CD14-positive monocyte (primary cell): ENCODE results near the gene PRRC2B. TPM values are rescaled to one million over a fixed set of nuclear protein-coding genes. Genes with fewer than 3 reads are reported as not detected.
A peak's percentile ranks its signal among the peaks of the same experiment; 100 is the strongest.
"Not testable (repeated sequence)": the region's sequence is repeated elsewhere in the genome, so short reads cannot be mapped to it uniquely, and the experiment has no call there.

Experiments
- DNase-seq, 3 donors: peaks; one replicate each; pipeline ENCODE4 v3.0.0-alpha.2; 2011 to 2022
- H2AFZ ChIP-seq: 2 replicates; pipeline ENCODE4 v1.6.0; 2012; ENCODE audit warnings: mild to moderate bottlenecking, low read depth, low read length, inconsistent platforms; ENCODE audit not compliant: insufficient read depth, poor library complexity, severe bottlenecking
- H3K27ac ChIP-seq, 2 donors: 1 replicate in 1 of 2; 2 replicates in 1 of 2; pipeline ENCODE4 v1.5.1; 2012 to 2013; ENCODE audit warnings: low read length in 2 of 2, control low read depth in 1 of 2, inconsistent platforms in 1 of 2, low read depth in 1 of 2, mild to moderate bottlenecking in 1 of 2
- H3K27me3 ChIP-seq, 2 donors: one replicate each; pipeline versions ENCODE4 v1.6.0 to v1.6.1; 2011 to 2013; ENCODE audit warnings: low read length in 2 of 2; ENCODE audit not compliant: control insufficient read depth in 2 of 2, insufficient read depth in 2 of 2
- H3K36me3 ChIP-seq, 2 donors: replicated peaks in 1 of 2; 1 replicate in 1 of 2; 2 replicates in 1 of 2; pipeline versions ENCODE4 v1.5.1 to v1.6.1; 2012 to 2013; ENCODE audit warnings: low read length in 2 of 2, control low read depth in 1 of 2, inconsistent platforms in 1 of 2, mild to moderate bottlenecking in 1 of 2; ENCODE audit not compliant: insufficient read depth in 2 of 2, control insufficient read depth in 1 of 2
- H3K4me1 ChIP-seq, 2 donors: 1 replicate in 1 of 2; 2 replicates in 1 of 2; pipeline versions ENCODE4 v1.5.1 to v1.6.1; 2012 to 2013; ENCODE audit warnings: low read length in 2 of 2, control low read depth in 1 of 2, inconsistent platforms in 1 of 2, mild to moderate bottlenecking in 1 of 2, moderate library complexity in 1 of 2; ENCODE audit not compliant: insufficient read depth in 2 of 2, control insufficient read depth in 1 of 2
- H3K4me2 ChIP-seq: replicated peaks from 2 replicates; pipeline ENCODE3; 2012; ENCODE audit warnings: low read length, moderate library complexity, mild to moderate bottlenecking; ENCODE audit not compliant: poor library complexity, severe bottlenecking; ENCODE audit errors: extremely low read depth
- H3K4me3 ChIP-seq, 3 experiments: fragments of 200-600 bp in 1 of 3; sonication (generic) in 1 of 3; replicated peaks in 1 of 3; 1 replicate in 2 of 3; 2 replicates in 1 of 3; pipeline ENCODE4 v1.5.1; 2011 to 2013; ENCODE audit warnings: low read length in 3 of 3, mild to moderate bottlenecking in 3 of 3, control low read depth in 2 of 3, low read depth in 2 of 3, inconsistent platforms in 1 of 3, moderate library complexity in 1 of 3
- H3K79me2 ChIP-seq: 2 replicates; pipeline ENCODE4 v1.6.0; 2012; ENCODE audit warnings: mild to moderate bottlenecking, control low read depth, inconsistent platforms, low read length, moderate library complexity; ENCODE audit not compliant: insufficient read depth
- H3K9ac ChIP-seq: 2 replicates; pipeline ENCODE4 v1.6.0; 2017; ENCODE audit warnings: low read length, mild to moderate bottlenecking; ENCODE audit not compliant: insufficient read depth, poor library complexity, severe bottlenecking
- H3K9me3 ChIP-seq, 2 donors: replicated peaks in 1 of 2; 1 replicate in 1 of 2; 2 replicates in 1 of 2; pipeline versions ENCODE4 v1.5.1 to v1.6.1; 2012 to 2013; ENCODE audit warnings: low read length in 2 of 2, control low read depth in 1 of 2; ENCODE audit not compliant: control insufficient read depth in 1 of 2, insufficient read depth in 1 of 2
- H4K20me1 ChIP-seq: 2 replicates; pipeline ENCODE4 v1.6.0; 2012; ENCODE audit warnings: mild to moderate bottlenecking, low read length, control low read depth, moderate library complexity; ENCODE audit not compliant: insufficient read depth
- H3K27ac Mint-ChIP-seq, 7 donors: one replicate each; pipeline ENCODE4 v1.8.0; 2020; ENCODE audit warnings: mild to moderate bottlenecking in 7 of 7, mixed read lengths in 7 of 7, moderate library complexity in 6 of 7, inconsistent platforms in 2 of 7
- H3K27me3 Mint-ChIP-seq, 3 donors: one replicate each; pipeline ENCODE4 v1.8.0; 2021 to 2022; ENCODE audit warnings: low read depth in 3 of 3, mild to moderate bottlenecking in 3 of 3, mixed read lengths in 3 of 3, moderate library complexity in 3 of 3, inconsistent platforms in 1 of 3
- H3K36me3 Mint-ChIP-seq, 2 donors: one replicate each; pipeline ENCODE4 v1.8.0; 2020; ENCODE audit warnings: mixed read lengths in 2 of 2, inconsistent platforms in 1 of 2, mild to moderate bottlenecking in 1 of 2
- H3K4me1 Mint-ChIP-seq: one replicate; pipeline ENCODE4 v1.8.0; 2020; ENCODE audit warnings: mild to moderate bottlenecking, mixed read lengths
- H3K4me3 Mint-ChIP-seq, 2 donors: one replicate each; pipeline ENCODE4 v1.8.0; 2020; ENCODE audit warnings: mild to moderate bottlenecking in 2 of 2, mixed read lengths in 2 of 2, moderate library complexity in 1 of 2
- H3K9me3 Mint-ChIP-seq, 7 donors: one replicate each; pipeline ENCODE4 v1.8.0; 2020 to 2022; ENCODE audit warnings: mixed read lengths in 7 of 7, mild to moderate bottlenecking in 6 of 7, moderate library complexity in 6 of 7, inconsistent platforms in 2 of 7
- WGBS: methylation state at CpG from one replicate; pipeline ENCODE4 v1.1.5; 2013; ENCODE audit warnings: missing lambda C conversion rate; ENCODE audit not compliant: insufficient coverage; 5-methylcytosine and 5-hydroxymethylcytosine counted together
- intact Hi-C, 2 donors: fragments of 100-400 bp; cut with micrococcal nuclease; formaldehyde crosslinking; loops; one replicate each; pipeline versions ENCODE4 v1.15.0 to v1.15.1; 2023
- polyA plus RNA-seq, 3 donors: library from polyadenylated mRNA; depleted of rRNA in 1 of 3; unstranded in 2 of 3; stranded (reverse) in 1 of 3; fragments of 300-500 nt in 2 of 3; fragments of >200 nt in 1 of 3; fragmentation: Illumina TruSeq in 2 of 3; gene quantifications; 1 replicate in 2 of 3; 2 replicates in 1 of 3; pipeline ENCODE4 v1.2.3, GENCODE V29; 2012 to 2021
- TF ChIP-seq, protein P1 (sequence below): fragments of 200-600 bp; IDR thresholded peaks from one replicate; pipeline ENCODE4 v1.8.0; 2022; ENCODE audit warnings: antibody characterized with exemption, mild to moderate bottlenecking

Gene PRRC2B
- polyA plus RNA-seq, 3 donors: 2.8 to 36.2 (median 8.6) TPM

DNA sequence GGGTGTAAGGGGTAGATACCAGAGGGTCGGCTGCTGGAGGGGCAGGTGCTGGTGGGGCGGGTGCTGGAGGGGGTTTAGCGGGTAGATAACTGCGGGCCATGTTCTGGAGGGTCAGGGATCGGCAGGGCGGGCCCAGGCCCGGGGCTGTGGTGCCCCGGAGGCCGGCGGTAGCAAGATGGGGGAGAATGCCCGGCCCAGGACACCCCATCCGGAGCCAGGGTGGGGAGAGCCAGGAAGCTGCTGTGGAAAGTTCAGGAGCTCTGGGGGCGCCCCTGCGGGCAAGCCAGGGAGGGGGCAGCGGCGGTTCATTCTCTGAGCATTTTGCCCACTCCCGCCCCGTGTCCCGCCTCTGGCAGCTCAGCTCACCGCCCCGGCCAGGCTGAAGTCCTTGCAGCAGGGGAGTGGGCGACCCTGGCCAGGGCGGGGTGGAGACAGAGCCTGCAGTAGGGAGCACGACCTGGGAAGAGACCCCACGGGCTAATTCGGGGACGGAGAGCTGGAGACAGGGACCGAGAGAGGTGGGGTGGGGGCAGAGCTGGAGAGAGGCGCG, 152.0 kb downstream of the PRRC2B start:
- Histone ChIP-seq H3K9me3 (peaks cover 39 to 45% of the 10 kb centered on the region in 2 donors), H3K36me3 (no peaks in the 10 kb centered on the region), H3K9ac (no peak overlapping the region), H3K4me3 (no peak overlapping the region), H3K79me2 (no peaks in the 10 kb centered on the region), H3K4me2 (no peak overlapping the region), H3K4me1 (no peaks in the 10 kb centered on the region), H3K27me3 (peaks cover 30 to 53% of the 10 kb centered on the region in 2 donors), H4K20me1 (no peaks in the 10 kb centered on the region), H3K27ac (no peak overlapping the region), H2AFZ (no peak overlapping the region)
- peak overlapping the region in 1 of 2 donors; percentile 85 for H3K4me3 Mint-ChIP-seq
- TF ChIP-seq, protein P1, sequence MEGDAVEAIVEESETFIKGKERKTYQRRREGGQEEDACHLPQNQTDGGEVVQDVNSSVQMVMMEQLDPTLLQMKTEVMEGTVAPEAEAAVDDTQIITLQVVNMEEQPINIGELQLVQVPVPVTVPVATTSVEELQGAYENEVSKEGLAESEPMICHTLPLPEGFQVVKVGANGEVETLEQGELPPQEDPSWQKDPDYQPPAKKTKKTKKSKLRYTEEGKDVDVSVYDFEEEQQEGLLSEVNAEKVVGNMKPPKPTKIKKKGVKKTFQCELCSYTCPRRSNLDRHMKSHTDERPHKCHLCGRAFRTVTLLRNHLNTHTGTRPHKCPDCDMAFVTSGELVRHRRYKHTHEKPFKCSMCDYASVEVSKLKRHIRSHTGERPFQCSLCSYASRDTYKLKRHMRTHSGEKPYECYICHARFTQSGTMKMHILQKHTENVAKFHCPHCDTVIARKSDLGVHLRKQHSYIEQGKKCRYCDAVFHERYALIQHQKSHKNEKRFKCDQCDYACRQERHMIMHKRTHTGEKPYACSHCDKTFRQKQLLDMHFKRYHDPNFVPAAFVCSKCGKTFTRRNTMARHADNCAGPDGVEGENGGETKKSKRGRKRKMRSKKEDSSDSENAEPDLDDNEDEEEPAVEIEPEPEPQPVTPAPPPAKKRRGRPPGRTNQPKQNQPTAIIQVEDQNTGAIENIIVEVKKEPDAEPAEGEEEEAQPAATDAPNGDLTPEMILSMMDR: no peak
- peaks cover 69 to 79% (median 69%) of the 10 kb centered on the region in 3 donors for H3K27me3 Mint-ChIP-seq
- no peak for DNase-seq
- 7% methylated on average over 29 of the region's 30 CpGs for WGBS
- peaks cover 15 to 63% (median 50%) of the 10 kb centered on the region in 7 donors for H3K9me3 Mint-ChIP-seq
- H3K36me3 Mint-ChIP-seq: peaks cover 10 to 16% of the 10 kb centered on the region in 2 donors
- H3K4me1 Mint-ChIP-seq: peaks cover 6% of the 10 kb centered on the region
- H3K27ac Mint-ChIP-seq: no peak overlapping the region
- intact Hi-C loops: no loop called here

- no peaks in the 10 kb centered on the region for H4K20me1 ChIP-seq
- TF ChIP-seq, protein P1: no peak
- 5% methylated on average over 35 of the region's 49 CpGs for WGBS
- H3K36me3 Mint-ChIP-seq: peaks cover 10 to 16% of the 10 kb centered on the region in 2 donors
- H2AFZ ChIP-seq: no peak overlapping the region
- intact Hi-C loops: no loop called here
- DNase-seq: no peak
- H3K27me3 Mint-ChIP-seq: peaks cover 69 to 78% (median 73%) of the 10 kb centered on the region in 3 donors
- H3K4me2 ChIP-seq: no peak overlapping the region
- H3K27ac ChIP-seq: no peak overlapping the region
- H3K27me3 ChIP-seq: peaks cover 30 to 53% of the 10 kb centered on the region in 2 donors
- H3K9me3 ChIP-seq: peaks cover 39 to 45% of the 10 kb centered on the region in 2 donors
- peaks cover 15 to 65% (median 50%) of the 10 kb centered on the region in 7 donors for H3K9me3 Mint-ChIP-seq
- no peaks in the 10 kb centered on the region for H3K4me1 ChIP-seq
- peak overlapping the region; percentile 59 to 85 for H3K4me3 Mint-ChIP-seq
- no peaks in the 10 kb centered on the region for H3K79me2 ChIP-seq
- peaks cover 6% of the 10 kb centered on the region for H3K4me1 Mint-ChIP-seq
- H3K4me3 ChIP-seq: no peak overlapping the region
- no peak overlapping the region for H3K27ac Mint-ChIP-seq
- no peaks in the 10 kb centered on the region for H3K36me3 ChIP-seq
- H3K9ac ChIP-seq: no peak overlapping the region
These were observed 152.6 kb downstream of the PRRC2B start for GRCh38 chr9:131546336-131547084.

DNA sequence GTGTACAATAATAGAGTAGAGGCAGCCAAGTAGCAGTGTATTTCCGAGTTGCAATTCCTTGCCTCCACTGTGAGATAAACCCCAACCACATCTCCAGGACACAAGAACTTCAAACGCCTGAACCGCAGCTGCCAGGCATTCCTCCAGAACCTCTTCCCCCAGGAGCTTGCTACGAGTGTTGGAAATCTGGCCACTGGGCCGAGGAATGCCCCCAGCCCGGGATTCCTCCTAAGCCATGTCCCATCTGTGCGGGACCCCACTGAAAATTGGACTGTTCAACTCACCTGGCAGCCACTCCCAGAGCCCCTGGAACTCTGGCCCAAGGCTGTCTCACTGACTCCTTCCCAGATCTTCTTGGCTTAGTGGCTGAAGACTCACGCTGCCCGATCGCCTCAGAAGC, 155.3 kb downstream of the PRRC2B start:
- H3K27me3 Mint-ChIP-seq: peaks cover 74 to 81% (median 77%) of the 10 kb centered on the region in 3 donors
- not testable (repeated sequence) for H3K4me3 ChIP-seq

More for the DNA sequence above, 155.3 kb downstream of the PRRC2B start:
- H3K4me3 Mint-ChIP-seq, H3K9ac ChIP-seq, H3K79me2 ChIP-seq, H3K36me3 ChIP-seq, intact Hi-C loops, H3K4me1 ChIP-seq, H4K20me1 ChIP-seq, H3K27ac ChIP-seq, DNase-seq, H3K4me1 Mint-ChIP-seq, H3K27ac Mint-ChIP-seq, H2AFZ ChIP-seq, H3K4me2 ChIP-seq: not testable (repeated sequence)
- Mint-ChIP-seq H3K9me3 (peaks cover 7 to 47% (median 34%) of the 10 kb centered on the region in 7 donors), H3K36me3 (peaks cover 0 to 11% of the 10 kb centered on the region in 2 donors)
- peaks cover 17 to 33% of the 10 kb centered on the region in 2 donors for H3K9me3 ChIP-seq
- peaks cover 34 to 57% of the 10 kb centered on the region in 2 donors for H3K27me3 ChIP-seq
- WGBS: 100% methylated on average over 9 of the region's 10 CpGs
